GM12878 (cell line): ENCODE data around the gene KLLN. TPM values are rescaled to one million over a fixed set of nuclear protein-coding genes. Genes with fewer than 3 reads are reported as not detected.

ENCODE experiments used
- ATAC-seq: fragments of 200-7000 bp; cut with Tn5 transposase; 3 replicates; pipeline ENCODE4 v1.9.1; 2020; ENCODE audit warnings: mild to moderate bottlenecking, moderate library complexity
- BruUV-seq: library from RNA; stranded (reverse); fragments of 400-500 nt; replicated peaks from 2 replicates; lab custom pipeline; 2021; lab: Mats Ljungman, UMichigan
- CTCF ChIA-PET: fragments of 300-600 bp; sonication (Branson Sonifier 250); formaldehyde crosslinking; extraction: SDS; loops from one replicate; lab custom pipeline; 2021; ENCODE audit warnings: inconsistent platforms; lab: Yijun Ruan, JAX
- POLR2A ChIA-PET: fragments of 350-600 bp; formaldehyde crosslinking; extraction: SDS; loops from one replicate; lab custom pipeline; 2021; ENCODE audit warnings: inconsistent platforms; lab: Charles Lee
- RAD21 ChIA-PET: fragments of 300-600 bp; sonication (Branson Sonifier 250); formaldehyde crosslinking; loops from one replicate; lab custom pipeline; 2023; ENCODE audit warnings: antibody characterized with exemption; ENCODE audit not compliant: unreplicated experiment; lab: Charles Lee
- SMC1A ChIA-PET: fragments of 300-600 bp; sonication (Branson Sonifier 250); formaldehyde crosslinking; loops from one replicate; lab custom pipeline; 2023; ENCODE audit not compliant: unreplicated experiment, uncharacterized antibody; lab: Charles Lee
- DNase-seq: peaks from one replicate; pipeline ENCODE4 v3.0.0-alpha.2; 2011; ENCODE audit warnings: low read depth, low spot score
- FAIRE-seq: peaks from 3 replicates; lab custom pipeline; 2011; peaks lifted over from hg19 to GRCh38; lab: Jason Lieb, UNC
- H2AFZ ChIP-seq: 2 replicates; pipeline ENCODE4 v1.6.0; 2011; ENCODE audit warnings: low read depth, low read length, control low read depth; ENCODE audit not compliant: control insufficient read depth
- H3K27ac ChIP-seq: 2 replicates; pipeline ENCODE4 v1.5.1; 2011; ENCODE audit warnings: control low read depth; ENCODE audit not compliant: control insufficient read depth, insufficient read depth
- H3K27me3 ChIP-seq, 2 experiments: replicated peaks in 1 of 2; 2 replicates each; pipeline versions ENCODE4 v1.6.0 to v1.6.1; 2011; ENCODE audit warnings: low read length in 1 of 2; ENCODE audit not compliant: control insufficient read depth in 2 of 2, insufficient read depth in 2 of 2
- H3K36me3 ChIP-seq, 2 experiments: 2 replicates each; pipeline ENCODE4 v1.5.1; 2011; ENCODE audit warnings: low read length in 1 of 2; ENCODE audit not compliant: control insufficient read depth in 2 of 2, insufficient read depth in 2 of 2
- H3K4me1 ChIP-seq: 2 replicates; pipeline ENCODE4 v1.6.1; 2011; ENCODE audit warnings: mild to moderate bottlenecking, low read length, moderate library complexity, mixed read lengths; ENCODE audit not compliant: control insufficient read depth, insufficient read depth
- H3K4me2 ChIP-seq: 2 replicates; pipeline ENCODE4 v1.6.0; 2011; ENCODE audit warnings: control low read depth; ENCODE audit not compliant: control insufficient read depth, insufficient read depth
- H3K4me3 ChIP-seq: fragments of 200-600 bp; sonication (generic); 2 replicates; pipeline ENCODE4 v1.5.1; 2016
- H3K79me2 ChIP-seq: 2 replicates; pipeline ENCODE4 v1.6.0; 2011; ENCODE audit warnings: low read length; ENCODE audit not compliant: control insufficient read depth, insufficient read depth
- H3K9ac ChIP-seq: 2 replicates; pipeline ENCODE4 v1.8.0; 2011; ENCODE audit warnings: low read length, control low read depth, mixed read lengths; ENCODE audit not compliant: control insufficient read depth, insufficient read depth
- H3K9me3 ChIP-seq: replicated peaks from 3 replicates; pipeline ENCODE4 v1.5.1; 2011; ENCODE audit warnings: mild to moderate bottlenecking, low read length; ENCODE audit not compliant: control insufficient read depth, insufficient read depth
- H4K20me1 ChIP-seq: 2 replicates; pipeline ENCODE4 v1.6.0; 2011; ENCODE audit not compliant: control insufficient read depth, insufficient read depth
- CREM ChIP-seq: IDR thresholded peaks from 2 replicates; pipeline ENCODE4 v1.6.1; 2014; ENCODE audit warnings: antibody characterized with exemption, low read depth
- CUX1 ChIP-seq: IDR thresholded peaks from 2 replicates; pipeline ENCODE4 v1.6.1; 2012; ENCODE audit warnings: improper control_type of control experiment, low read depth, low read length; ENCODE audit not compliant: insufficient replicate concordance
- KAT2A ChIP-seq: conservative IDR thresholded peaks from 2 replicates; pipeline ENCODE4 v1.6.1; 2011; ENCODE audit warnings: low read depth, low read length; ENCODE audit not compliant: control insufficient read depth
- NR2C2 ChIP-seq: IDR thresholded peaks from 2 replicates; pipeline ENCODE4 v1.6.1; 2011; ENCODE audit warnings: borderline replicate concordance, low read depth; ENCODE audit not compliant: control insufficient read depth, insufficient read length
- SIN3A ChIP-seq: IDR thresholded peaks from 2 replicates; pipeline ENCODE4 v1.6.1; 2012; ENCODE audit warnings: low read depth, low read length, improper control_type of control experiment
- WGBS: methylation state at CpG from one replicate; pipeline ENCODE4 v1.1.6; 2016; ENCODE audit warnings: low lambda C conversion rate; ENCODE audit not compliant: insufficient replicate concordance, insufficient coverage; ENCODE audit errors: missing lambda C conversion rate; 5-methylcytosine and 5-hydroxymethylcytosine counted together
- in situ Hi-C: fragments of 300-500 bp; cut with MboI; formaldehyde crosslinking; loops from 9 replicates; pipeline ENCODE4 v1.14.3; 2018; ENCODE audit warnings: mixed read lengths
- intact Hi-C: fragments of 100-400 bp; cut with micrococcal nuclease; formaldehyde crosslinking; loops from one replicate; pipeline ENCODE4 v1.14.2; 2022; ENCODE audit not compliant: unreplicated experiment
- polyA plus RNA-seq, 11 experiments: library from polyadenylated mRNA; depleted of rRNA in 4 of 11; unstranded in 6 of 11; stranded (reverse) in 5 of 11; fragments of >200 nt; fragmentation: Nextera tagmentation in 4 of 11; fragmentation: Illumina TruSeq in 1 of 11; extraction: Ambion mirVana in 4 of 11; extraction: Trizol in 1 of 11; gene quantifications; 1 replicate in 1 of 11; 2 replicates in 10 of 11; pipeline versions ENCODE4 v1.2.1 to v1.2.3, GENCODE V29; 2011 to 2016; ENCODE audit warnings: inconsistent platforms in 2 of 11, missing spikeins in 2 of 11, low read depth in 1 of 11
- total RNA-seq, 4 experiments: library from RNA; depleted of rRNA in 3 of 4; stranded (reverse); fragments of >200 nt in 3 of 4; fragmentation: Illumina TruSeq in 1 of 4; extraction: Trizol in 1 of 4; gene quantifications; 2 replicates each; pipeline versions ENCODE4 v1.2.1 to v1.2.3, GENCODE V29; 2013 to 2021

KLLN gene
- total and polyA plus RNA-seq, 10 of the 15 experiments (the other 5 are each of a cell fraction or from before 2014, with no cell fraction given), result 0.87 to 2.2 (median 1.7) TPM

- H3K4me2 ChIP-seq, result no peak overlapping the region
- no peaks in the 10 kb centered on the region for H3K79me2 ChIP-seq
- H3K4me3 ChIP-seq, result no peak overlapping the region
- TF ChIP-seq NR2C2, result no peak
- TF ChIP-seq CUX1, result no peak
- no peak for TF ChIP-seq CREM
- TF ChIP-seq KAT2A, result no peak
- no peak for TF ChIP-seq SIN3A
- no TSS peak for BruUV-seq
- CTCF ChIA-PET, result interaction anchor here (0.8 to 2.1 kb wide), 5 partner anchors 10 to 716 kb away, joined by 3 to 6 read pairs (median 4); no protein-coding TSS in a partner anchor
- SMC1A ChIA-PET, result interaction anchor here (0.9 to 2.0 kb wide), 5 partner anchors 8 to 972 kb away, joined by 3 to 11 read pairs (median 5); no protein-coding TSS in a partner anchor
- no peak overlapping the region for H2AFZ ChIP-seq
- no peaks in the 10 kb centered on the region; the same call in 2 of the 3 replicates for H3K9me3 ChIP-seq
- H4K20me1 ChIP-seq, result no peaks in the 10 kb centered on the region
- ATAC-seq (peak; percentile 57), DNase-seq (no peak), FAIRE-seq (no peak)
- 25% methylated on average over 2 of the region's 2 CpGs for WGBS
- RAD21 ChIA-PET, result no interaction called here
- peaks cover 6% of the 10 kb centered on the region for H3K4me1 ChIP-seq
- in situ Hi-C loops (no loop called here), intact Hi-C loops (no loop called here)
- no peaks in the 10 kb centered on the region for H3K36me3 ChIP-seq
- no peak overlapping the region for H3K9ac ChIP-seq
- POLR2A ChIA-PET, result interaction anchor here (0.6 to 1.5 kb wide), 7 partner anchors 18 to 656 kb away, joined by 3 to 9 read pairs (median 3); partner anchors contain the start of gene ATAD1
- no peaks in the 10 kb centered on the region for H3K27me3 ChIP-seq
- H3K27ac ChIP-seq, result no peak overlapping the region
Measured at GRCh38 chr10:87838650-87839049, 24.7 kb downstream of the KLLN start.
